ENCODE data around the gene BLTP3B.

Gene BLTP3B

DNA sequence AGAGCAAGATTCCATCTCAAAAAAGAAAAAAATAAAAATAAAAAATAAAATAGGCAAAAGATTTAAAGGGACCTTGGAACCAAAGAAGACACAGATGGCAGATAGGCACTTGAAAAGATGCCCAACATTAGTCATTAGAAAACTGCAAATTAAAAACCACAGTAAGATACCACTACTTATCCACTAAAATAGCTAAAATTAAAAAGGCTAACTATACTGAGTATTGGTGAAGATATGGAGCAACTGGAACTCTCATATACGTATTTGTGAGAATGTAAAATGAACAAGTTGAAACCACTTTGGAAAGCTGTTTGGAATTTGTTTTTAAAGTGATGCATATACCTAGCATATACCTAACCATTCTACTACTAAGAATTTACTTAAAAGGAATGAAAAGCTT is 22.3 kb downstream of the BLTP3B start:
- no peak for DNase-seq

DNA sequence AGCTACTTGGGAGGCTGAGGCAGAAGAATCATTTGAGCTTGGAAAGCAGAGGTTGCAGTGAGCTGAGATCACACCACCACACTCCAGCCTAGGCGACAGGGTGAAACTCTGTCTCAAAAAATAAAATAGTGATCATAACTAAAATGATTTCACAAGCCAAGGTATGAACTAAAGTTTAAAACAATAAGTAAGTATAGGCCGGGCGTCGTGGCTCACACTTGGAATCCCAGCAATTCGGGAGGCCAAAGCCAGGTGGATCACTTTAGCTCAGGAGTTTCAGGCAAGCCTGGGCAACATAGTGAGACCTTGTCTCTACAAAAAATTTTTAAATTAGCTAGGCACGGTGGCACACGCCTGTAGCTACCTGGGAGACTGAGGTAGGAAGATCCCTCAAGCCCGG is 27.4 kb downstream of the BLTP3B start:
- no peak for DNase-seq

DNA sequence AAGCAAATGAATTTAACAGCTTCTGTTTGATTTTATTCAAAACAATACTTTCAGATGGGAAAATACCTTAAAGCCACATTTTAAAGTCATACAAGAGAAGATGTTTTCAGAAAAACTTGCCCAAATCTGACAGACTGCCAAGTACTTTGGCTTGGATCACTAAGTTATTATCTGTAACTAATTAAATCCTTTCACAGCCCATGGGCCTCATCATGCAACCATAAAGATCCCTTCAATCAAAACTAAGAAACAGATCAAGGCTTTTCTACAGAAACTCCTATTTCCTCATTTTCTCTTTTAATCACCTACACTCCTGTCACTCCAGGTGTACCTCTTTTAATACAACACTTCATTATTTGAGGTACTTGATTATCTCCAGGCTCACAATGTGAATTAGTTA is 28.1 kb downstream of the BLTP3B start:
- DNase-seq: no peak

DNA sequence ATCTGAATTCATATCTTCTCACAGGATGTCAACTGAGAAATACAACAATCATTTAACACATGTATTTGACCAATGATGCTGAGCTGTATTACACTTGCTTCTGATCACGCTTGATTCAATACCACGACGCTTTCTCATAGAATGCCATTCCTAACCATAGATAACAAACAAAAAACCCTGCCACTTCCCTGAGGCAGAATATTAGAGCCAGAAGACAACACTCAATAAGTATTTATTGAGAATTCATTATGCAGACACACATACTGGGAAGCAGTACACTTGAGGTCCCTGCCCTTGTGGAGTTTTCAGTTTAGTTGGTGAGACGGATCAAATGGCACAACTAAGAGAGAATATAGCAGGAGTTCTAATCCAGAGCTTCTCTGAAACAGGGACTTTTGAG is 32.4 kb downstream of the BLTP3B start:
- DNase-seq: no peak

DNA sequence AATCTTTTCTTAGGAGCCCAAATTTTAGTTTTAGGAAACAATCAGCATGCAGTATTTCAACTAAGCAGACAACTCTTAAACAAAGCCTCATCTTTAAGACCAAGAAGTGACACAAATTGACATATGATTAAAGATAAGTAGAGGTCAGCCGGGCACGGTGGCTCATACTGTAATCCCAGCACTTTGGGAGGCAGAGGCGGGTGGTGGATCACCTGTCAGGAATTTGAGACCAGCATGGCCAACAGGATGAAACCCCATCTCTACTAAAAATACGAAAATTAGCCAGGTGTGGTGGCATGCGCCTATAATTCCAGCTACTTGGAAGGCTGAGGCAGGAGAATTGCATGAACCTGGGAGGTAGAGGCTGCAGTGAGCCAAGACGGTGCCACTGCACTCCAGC is 35.8 kb downstream of the BLTP3B start:
- DNase-seq: no peak

DNA sequence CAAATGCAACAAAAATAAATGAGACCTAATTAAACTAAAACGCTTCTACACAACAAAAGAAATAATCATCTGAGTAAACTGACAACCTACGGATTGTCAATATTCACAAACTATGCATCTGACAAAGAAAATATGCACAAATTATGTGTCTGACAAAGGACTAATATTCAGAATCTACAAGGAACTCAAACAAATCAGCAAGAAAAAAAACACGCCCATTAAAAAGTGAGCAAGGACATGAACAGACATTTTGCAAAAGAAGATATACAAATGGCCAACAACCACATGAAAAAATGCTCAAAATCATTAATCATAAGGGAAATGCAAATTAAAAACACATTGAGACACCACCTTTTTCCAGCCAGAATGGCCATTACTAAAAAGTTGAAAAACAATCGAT is 37.0 kb downstream of the BLTP3B start:
- DNase-seq: no peak

DNA sequence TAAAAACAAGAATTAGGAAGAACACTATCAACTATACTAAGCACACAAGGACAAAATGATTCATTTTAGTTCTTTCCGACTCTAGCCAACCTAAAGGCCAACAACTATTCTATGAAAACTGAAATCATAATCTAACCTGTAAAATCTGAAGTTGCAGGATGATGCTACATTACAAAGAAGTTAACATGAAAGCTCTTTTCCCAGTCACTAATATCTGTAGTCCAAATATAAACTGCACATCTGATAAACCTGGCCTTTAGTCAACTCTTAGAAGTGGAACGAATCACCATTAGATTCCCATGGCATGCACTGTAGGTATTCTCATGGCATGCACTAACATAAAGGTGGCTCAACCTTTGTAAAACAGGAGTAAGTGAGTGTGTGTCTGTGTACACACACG is 41.7 kb downstream of the BLTP3B start:
- DNase-seq: no peak

Measured in fibroblast of skin of back (primary cell).